NB4 (cell line): ENCODE data around the gene ATP13A4.

ENCODE experiments used
- MYC ChIP-seq: IDR thresholded peaks from 2 replicates; pipeline ENCODE4 v1.6.1; 2011; ENCODE audit warnings: low read depth, low read length
- POLR2A ChIP-seq: IDR thresholded peaks from 2 replicates; pipeline ENCODE4 v1.6.1; 2011; ENCODE audit warnings: mild to moderate bottlenecking; ENCODE audit not compliant: insufficient read length; ENCODE audit errors: extremely low read depth

- no peak for TF ChIP-seq MYC
- TF ChIP-seq POLR2A: no peak
Observed at GRCh38 chr3:193407688-193408087, 147.0 kb downstream of the ATP13A4 start.
